Psoas muscle (tissue), 8 donors: ENCODE results near the gene NCBP2L. TPM values are rescaled to one million over a fixed set of nuclear protein-coding genes. Genes with fewer than 3 reads are reported as not detected.

Experiments used
- ATAC-seq, 4 donors: fragments of 200-7000 bp; cut with Tn5 transposase; one replicate each; pipeline ENCODE4 v1.9.1; 2020; ENCODE audit warnings: moderate library complexity in 3 of 4, mild to moderate bottlenecking in 2 of 4
- DNase-seq, 2 donors: peaks; one replicate each; pipeline ENCODE4 v3.0.0-alpha.2; 2020
- H3K27ac ChIP-seq: fragments of 200-600 bp; one replicate; pipeline ENCODE4 v1.8.0; 2022
- H3K27me3 ChIP-seq, 3 donors: fragments of 200-600 bp in 1 of 3; one replicate each; pipeline versions ENCODE4 v1.6.1 to v1.8.0; 2013 to 2022; ENCODE audit warnings: low read length in 2 of 3, mild to moderate bottlenecking in 2 of 3, moderate library complexity in 1 of 3; ENCODE audit not compliant: insufficient read depth in 3 of 3
- H3K36me3 ChIP-seq, 2 donors: fragments of 200-600 bp in 1 of 2; one replicate each; pipeline versions ENCODE4 v1.6.1 to v1.8.0; 2013 to 2022; ENCODE audit warnings: low read depth in 1 of 2, mild to moderate bottlenecking in 1 of 2, moderate library complexity in 1 of 2; ENCODE audit not compliant: insufficient read depth in 1 of 2
- H3K4me1 ChIP-seq: fragments of 200-600 bp; one replicate; pipeline ENCODE4 v1.8.0; 2022
- H3K4me3 ChIP-seq: fragments of 200-600 bp; one replicate; pipeline ENCODE4 v1.8.0; 2022; ENCODE audit warnings: mild to moderate bottlenecking
- H3K9me3 ChIP-seq: fragments of 200-600 bp; one replicate; pipeline ENCODE4 v1.8.0; 2022
- CTCF ChIP-seq: fragments of 200-600 bp; IDR thresholded peaks from one replicate; pipeline ENCODE4 v1.8.0; 2022; ENCODE audit warnings: antibody characterized with exemption
- WGBS, 3 donors: extraction: QIAGEN DNeasy Blood & Tissue Kit; methylation state at CpG; one replicate each; pipeline versions ENCODE4 v1.1.6 to v1.1.7; 2013; 5-methylcytosine and 5-hydroxymethylcytosine counted together
- intact Hi-C, 2 donors: fragments of 100-400 bp; cut with DNase I; formaldehyde crosslinking; loops; one replicate each; pipeline versions ENCODE4 v1.11.0 to v1.14.2; 2022
- polyA plus RNA-seq, 3 donors: library from polyadenylated mRNA; stranded (reverse); fragments of 200-250 nt; gene quantifications; one replicate each; pipeline ENCODE4 v1.2.3, GENCODE V29; 2013
- total RNA-seq, 4 donors: library from RNA; stranded (reverse); fragmentation: NEBNext Ultra II Directional in 2 of 4; extraction: Animal tissue kit (Norgen Biotek cat#: 25700) in 2 of 4; gene quantifications; one replicate each; pipeline versions ENCODE4 v1.2.1 to v1.2.4, GENCODE V29; 2021 to 2023
- donor health status: healthy with polysubstance abuse.
- donor health status: DM: no; HTN: no; CAD: no; lungs with moderate emphysema.
- donor health status: Bipolar disorder and iron deficiency.
- donor health status: healthy.
- donor health status: DM: yes; HTN: yes; CAD: no.
- donor health status: DM: no; HTN: no; CAD: no.
- donor health status: DM: no; HTN: no; CAD: no.
- donor health status: DM: yes; HTN: yes; CAD: no.

Gene NCBP2L
- total and polyA plus RNA-seq, 7 donors = 0.03 to 0.40 TPM; not detected in 5

GRCh38 chrX:107834275-107835201 lies 57.0 kb downstream of the NCBP2L start:
- H3K27ac ChIP-seq = no peak overlapping the region
- peaks cover 0 to 9% (median 0%) of the 10 kb centered on the region in 3 donors for H3K27me3 ChIP-seq
- peaks cover 5% of the 10 kb centered on the region for H3K4me1 ChIP-seq
- WGBS, 3 donors = 67 to 81% (median 72%) methylated on average over 3 of the region's 3 CpGs
- H3K4me3 ChIP-seq = no peak overlapping the region
- intact Hi-C loops = no loop called here
- no peak for ATAC-seq
- TF ChIP-seq CTCF = no peak
- no peaks in the 10 kb centered on the region for H3K36me3 ChIP-seq
- no peaks in the 10 kb centered on the region for H3K9me3 ChIP-seq
- DNase-seq = no peak

DNA sequence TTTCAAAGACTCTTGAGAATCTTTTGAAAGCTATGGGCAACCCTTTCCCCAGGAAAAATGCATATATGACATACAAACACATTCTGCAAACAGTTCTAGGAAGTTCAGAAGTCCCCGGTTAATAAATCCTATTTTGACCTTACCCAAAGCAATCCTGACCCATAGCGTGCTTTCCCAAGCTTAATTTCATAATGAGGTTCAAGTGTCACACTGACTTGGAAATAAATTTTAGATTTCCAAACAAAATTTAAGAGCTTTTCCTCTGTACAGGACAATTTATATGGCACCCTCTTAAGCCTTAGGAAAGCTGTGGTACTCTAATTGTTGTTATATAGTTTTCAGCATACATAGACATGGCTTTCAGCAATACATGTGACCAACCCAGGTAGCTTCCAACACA lies 59.4 kb downstream of the NCBP2L start:
- Histone ChIP-seq H3K4me1 (peaks cover 4% of the 10 kb centered on the region), H3K27me3 (peaks cover 0 to 16% (median 0%) of the 10 kb centered on the region in 3 donors), H3K27ac (no peak overlapping the region), H3K36me3 (peaks cover 0 to 9% of the 10 kb centered on the region in 2 donors), H3K4me3 (no peak overlapping the region), H3K9me3 (no peaks in the 10 kb centered on the region)
- no peak for TF ChIP-seq CTCF
- DNase-seq (no peak), ATAC-seq (no peak)
- WGBS, 3 donors = 52 to 69% (median 53%) methylated on average over 2 of the region's 2 CpGs
- intact Hi-C loops = no loop called here

DNA sequence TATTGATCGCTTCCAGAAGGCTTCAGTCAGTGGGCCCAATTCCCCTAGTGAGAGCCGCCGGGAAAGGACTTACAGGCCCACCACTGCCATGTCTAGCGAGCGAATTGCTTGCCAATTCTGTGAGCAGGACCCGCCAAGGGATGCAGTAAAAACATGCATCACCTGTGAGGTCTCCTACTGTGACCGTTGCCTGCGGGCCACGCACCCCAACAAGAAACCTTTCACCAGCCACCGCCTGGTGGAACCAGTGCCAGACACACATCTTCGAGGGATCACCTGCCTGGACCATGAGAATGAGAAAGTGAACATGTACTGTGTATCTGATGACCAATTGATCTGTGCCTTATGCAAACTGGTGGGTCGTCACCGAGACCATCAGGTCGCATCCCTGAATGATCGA lies 63.4 kb downstream of the NCBP2L start:
- intact Hi-C loops = no loop called here
- ATAC-seq (no peak), DNase-seq (no peak)
- Histone ChIP-seq H3K4me1 (peaks cover 10% of the 10 kb centered on the region), H3K27me3 (peaks cover 0 to 19% (median 0%) of the 10 kb centered on the region in 3 donors), H3K9me3 (no peaks in the 10 kb centered on the region), H3K4me3 (no peak overlapping the region), H3K36me3 (peaks cover 0 to 9% of the 10 kb centered on the region in 2 donors), H3K27ac (no peak overlapping the region)
- TF ChIP-seq CTCF = no peak
- WGBS, 3 donors = 85 to 98% (median 97%) methylated on average over 13 to 15 of the region's 15 CpGs

GRCh38 chrX:107842715-107843400 lies 65.3 kb downstream of the NCBP2L start:
- H3K27me3 ChIP-seq = peaks cover 0 to 30% (median 0%) of the 10 kb centered on the region in 3 donors
- no peak overlapping the region for H3K27ac ChIP-seq
- intact Hi-C loops = no loop called here
- no peaks in the 10 kb centered on the region for H3K9me3 ChIP-seq
- peaks cover 10% of the 10 kb centered on the region for H3K4me1 ChIP-seq
- H3K36me3 ChIP-seq = peaks cover 0 to 9% of the 10 kb centered on the region in 2 donors
- no peak overlapping the region for H3K4me3 ChIP-seq
- DNase-seq (no peak), ATAC-seq (no peak)
- WGBS, 3 donors = 51 to 70% (median 60%) methylated on average over 6 of the region's 6 CpGs
- TF ChIP-seq CTCF = no peak

Other genes starting within 250 kb of the NCBP2L start
- gene PRPS1, start 149.2 kb upstream of the NCBP2L start, total RNA-seq = 10 to 100 TPM; 30.5 to 48.4 (median 43.2) TPM
- 10 to 100 TPM; 20.7 to 63.2 (median 31.2) TPM for gene PRPS1, start 149.2 kb upstream of the NCBP2L start, polyA plus RNA-seq
- gene TSC22D3, start 1.9 kb upstream of the NCBP2L start, total RNA-seq = 100 to 1,000 TPM in 3 of 4 donors, 10 to 100 TPM in 1; 23.7 to 310 (median 184) TPM
- gene TSC22D3, start 1.9 kb upstream of the NCBP2L start, polyA plus RNA-seq = 1,000 to 10,000 TPM in 1 of 3 donors, 100 to 1,000 TPM in 2; 467 to 1,236 (median 802) TPM
- 10 to 100 TPM; 17.5 to 21.6 (median 20.0) TPM for gene MID2, start 48.1 kb downstream of the NCBP2L start, total RNA-seq
- gene MID2, start 48.1 kb downstream of the NCBP2L start, polyA plus RNA-seq = 10 to 100 TPM in 1 of 3 donors, 1 to 10 TPM in 2; 4.8 to 20.5 (median 5.9) TPM
- gene TEX13B, start 204.6 kb downstream of the NCBP2L start, total RNA-seq = not detected
- not detected for gene TEX13B, start 204.6 kb downstream of the NCBP2L start, polyA plus RNA-seq